Vagina (tissue), 2 donors: ENCODE measurements around the gene RNF182. TPM values are rescaled to one million over a fixed set of nuclear protein-coding genes. Genes with fewer than 3 reads are reported as not detected.

Experiments used
- DNase-seq, 2 donors: peaks; one replicate each; pipeline ENCODE4 v3.0.0-alpha.2; 2017; ENCODE audit errors: extremely low spot score in 2 of 2
- H3K27ac ChIP-seq: fragments of 200-600 bp; sonication (generic); one replicate; pipeline ENCODE4 v1.5.1; 2019
- H3K27me3 ChIP-seq: fragments of 200-600 bp; sonication (generic); one replicate; pipeline ENCODE4 v1.5.1; 2019
- H3K36me3 ChIP-seq, 2 donors: fragments of 200-600 bp; sonication (generic); one replicate each; pipeline ENCODE4 v1.5.1; 2017 to 2019
- H3K4me1 ChIP-seq: fragments of 200-600 bp; sonication (generic); one replicate; pipeline ENCODE4 v1.5.1; 2019
- H3K4me3 ChIP-seq, 2 donors: fragments of 200-600 bp; sonication (generic); 1 replicate in 1 of 2; 2 replicates in 1 of 2; pipeline ENCODE4 v1.5.1; 2016 to 2019
- H3K9me3 ChIP-seq: fragments of 200-600 bp; sonication (generic); one replicate; pipeline ENCODE4 v1.5.1; 2019
- CTCF ChIP-seq, 3 experiments: fragments of 450-650 bp in 2 of 3; fragments of 200-600 bp in 1 of 3; sonication (generic) in 1 of 3; IDR thresholded peaks; one replicate each; pipeline ENCODE4 v1.5.1; 2017 to 2019; ENCODE audit warnings: antibody characterized with exemption in 3 of 3, mild to moderate bottlenecking in 2 of 3, moderate library complexity in 2 of 3
- POLR2A ChIP-seq, 2 donors: fragments of 450-650 bp; IDR thresholded peaks; one replicate each; pipeline ENCODE4 v1.6.1; 2017; ENCODE audit warnings: antibody characterized with exemption in 2 of 2, mild to moderate bottlenecking in 2 of 2, moderate library complexity in 2 of 2
- POLR2AphosphoS5 ChIP-seq, 2 donors: sonication (generic); formaldehyde crosslinking; IDR thresholded peaks; one replicate each; pipeline ENCODE4 v1.9.0; 2017; ENCODE audit warnings: antibody characterized with exemption in 2 of 2, mild to moderate bottlenecking in 2 of 2, low read depth in 1 of 2; ENCODE audit not compliant: insufficient read depth in 1 of 2
- intact Hi-C: fragments of 100-400 bp; cut with DNase I; formaldehyde crosslinking; loops from one replicate; pipeline ENCODE4 v1.15.1; 2023
- total RNA-seq: library from RNA; depleted of rRNA; stranded (reverse); fragments of >200 nt; gene quantifications from one replicate; pipeline ENCODE4 v1.2.3, GENCODE V29; 2016

RNF182 gene
- total RNA-seq, 1 donor from 2014 or later, result 2.2 TPM

GRCh38 chr6:13916230-13916944, 8.4 kb upstream of the RNF182 start:
- no peak for TF ChIP-seq POLR2A (IDR thresholded peaks at IDR 0.05)
- no peak for TF ChIP-seq CTCF (IDR thresholded peaks at IDR 0.05)
- TF ChIP-seq POLR2AphosphoS5 (IDR thresholded peaks at IDR 0.05; ENCODE audit: insufficient read depth in 1 of 2, low read depth in 1 of 2), result no peak
- no peak overlapping the region for H3K27ac ChIP-seq
- no peaks in the 10 kb centered on the region for H3K9me3 ChIP-seq
- H3K4me1 ChIP-seq, result no peaks in the 10 kb centered on the region
- intact Hi-C loops, result loop anchor here (10.0 kb wide), 1 partner anchor 228 kb away; no protein-coding TSS in a partner anchor
- no peak for DNase-seq
- no peaks in the 10 kb centered on the region for H3K27me3 ChIP-seq
- H3K4me3 ChIP-seq, result no peak overlapping the region
- H3K36me3 ChIP-seq, result no peaks in the 10 kb centered on the region

- Histone ChIP-seq H3K4me1 (no peaks in the 10 kb centered on the region), H3K36me3 (no peaks in the 10 kb centered on the region), H3K27me3 (no peaks in the 10 kb centered on the region), H3K27ac (no peak overlapping the region), H3K4me3 (no peak overlapping the region), H3K9me3 (no peaks in the 10 kb centered on the region)
- TF ChIP-seq CTCF (IDR thresholded peaks at IDR 0.05) (no peak), POLR2A (IDR thresholded peaks at IDR 0.05) (no peak), POLR2AphosphoS5 (IDR thresholded peaks at IDR 0.05; ENCODE audit: insufficient read depth in 1 of 2, low read depth in 1 of 2) (no peak)
- DNase-seq, result no peak
- intact Hi-C loops, result loop anchor here (10.0 kb wide), 1 partner anchor 228 kb away; no protein-coding TSS in a partner anchor
Measured at GRCh38 chr6:13917141-13917540, 7.6 kb upstream of the RNF182 start.

GRCh38 chr6:13918686-13919250, 6.0 kb upstream of the RNF182 start:
- Histone ChIP-seq H3K27ac (no peak overlapping the region), H3K9me3 (no peaks in the 10 kb centered on the region), H3K27me3 (no peaks in the 10 kb centered on the region), H3K4me3 (no peak overlapping the region), H3K36me3 (no peaks in the 10 kb centered on the region), H3K4me1 (no peaks in the 10 kb centered on the region)
- intact Hi-C loops, result loop anchor here (10.0 kb wide), 1 partner anchor 226 kb away; no protein-coding TSS in a partner anchor
- DNase-seq, result no peak
- no peak for TF ChIP-seq POLR2AphosphoS5 (IDR thresholded peaks at IDR 0.05; ENCODE audit: insufficient read depth in 1 of 2, low read depth in 1 of 2)
- no peak for TF ChIP-seq CTCF (IDR thresholded peaks at IDR 0.05)
- TF ChIP-seq POLR2A (IDR thresholded peaks at IDR 0.05), result no peak

- no peak for TF ChIP-seq POLR2AphosphoS5 (IDR thresholded peaks at IDR 0.05; ENCODE audit: insufficient read depth in 1 of 2, low read depth in 1 of 2)
- no peak for TF ChIP-seq CTCF (IDR thresholded peaks at IDR 0.05)
- TF ChIP-seq POLR2A (IDR thresholded peaks at IDR 0.05), result no peak
- H3K4me3 ChIP-seq, result no peak overlapping the region
- intact Hi-C loops, result loop anchor here (10.0 kb wide), 1 partner anchor 225 kb away; no protein-coding TSS in a partner anchor
- H3K9me3 ChIP-seq, result no peaks in the 10 kb centered on the region
- peaks cover 8% of the 10 kb centered on the region for H3K4me1 ChIP-seq
- DNase-seq, result no peak
- no peak overlapping the region for H3K27ac ChIP-seq
- no peaks in the 10 kb centered on the region for H3K36me3 ChIP-seq
- no peaks in the 10 kb centered on the region for H3K27me3 ChIP-seq
Measured at GRCh38 chr6:13919861-13920260, 4.9 kb upstream of the RNF182 start.

- Histone ChIP-seq H3K36me3 (no peaks in the 10 kb centered on the region), H3K9me3 (no peaks in the 10 kb centered on the region), H3K4me1 (peaks cover 14% of the 10 kb centered on the region), H3K27ac (no peak overlapping the region), H3K27me3 (no peaks in the 10 kb centered on the region), H3K4me3 (no peak overlapping the region)
- no peak for DNase-seq
- intact Hi-C loops, result no loop called here
- no peak for TF ChIP-seq POLR2A (IDR thresholded peaks at IDR 0.05)
- no peak for TF ChIP-seq CTCF (IDR thresholded peaks at IDR 0.05)
- no peak for TF ChIP-seq POLR2AphosphoS5 (IDR thresholded peaks at IDR 0.05; ENCODE audit: insufficient read depth in 1 of 2, low read depth in 1 of 2)
Measured at GRCh38 chr6:13920552-13920951, 4.2 kb upstream of the RNF182 start.
